ENCODE measurements around the gene TNPO1. TPM values are rescaled to one million over a fixed set of nuclear protein-coding genes. Genes with fewer than 3 reads are reported as not detected.

The TNPO1 gene
- total RNA-seq, 2 experiments from 2014 or later: 69.6 to 74.7 TPM

- CTCF ChIA-PET: interaction anchor here (1.2 kb wide), 1 partner anchor 13 kb away, joined by 4 read pairs; no protein-coding TSS in a partner anchor
Measured at GRCh38 chr5:72817076-72817481, 618 bp downstream of the TNPO1 start.

GRCh38 chr5:72817671-72818266, 1.3 kb downstream of the TNPO1 start:
- H3K9me3 Mint-ChIP-seq: no peaks in the 10 kb centered on the region
- intact Hi-C loops (cut with DNase I, micrococcal nuclease): loop anchor here (2.0 to 10.0 kb wide), 5 partner anchors 31 to 677 kb away; partner anchors contain the start of genes BTF3 (in 1 of the 2) and FCHO2 (in 1 of the 2)
- peaks cover 9% of the 10 kb centered on the region for H3K27me3 Mint-ChIP-seq
- H3K4me1 ChIP-seq (ENCODE audit: insufficient read depth, low read length): peaks cover 15% of the 10 kb centered on the region
- peaks cover 30% of the 10 kb centered on the region for H3K4me1 Mint-ChIP-seq (ENCODE audit: low read depth)
- TF ChIP-seq CTCF (IDR thresholded peaks at IDR 0.05): no peak
- H3K4me3 ChIP-seq (ENCODE audit: low read length): peak overlapping the region; percentile 87
- ATAC-seq (ENCODE audit: poor library complexity) (no peak), DNase-seq (peak in 1 of 14 experiments; percentile 5)
- no peaks in the 10 kb centered on the region for H3K9me3 ChIP-seq (ENCODE audit: control insufficient read depth in 1 of 2, insufficient read depth in 1 of 2, low read length in 2 of 2)
- H3K27ac ChIP-seq (ENCODE audit: low read depth in 1 of 2, low read length in 2 of 2): no peak overlapping the region
- peaks cover 9% of the 10 kb centered on the region for H3K36me3 Mint-ChIP-seq (ENCODE audit: low read depth)
- CTCF ChIA-PET: interaction anchor here (0.7 to 1.9 kb wide), 4 partner anchors 12 to 207 kb away, joined by 3 to 9 read pairs (median 4); no protein-coding TSS in a partner anchor
- H3K27ac Mint-ChIP-seq: peak overlapping the region; percentile 86
- no peaks in the 10 kb centered on the region for H3K36me3 ChIP-seq (ENCODE audit: insufficient read depth, low read length)
- peak overlapping the region; percentile 89 for H3K4me3 Mint-ChIP-seq
- POLR2A ChIA-PET: interaction anchor here (1.0 to 2.5 kb wide), 7 partner anchors 25 to 498 kb away, joined by 3 to 26 read pairs (median 6); partner anchors contain the start of genes FCHO2, MRPS27 and PTCD2
- H3K27me3 ChIP-seq (ENCODE audit: control insufficient read depth in 1 of 2, insufficient read depth in 2 of 2, low read length in 2 of 2): peaks cover 0 to under 1% of the 10 kb centered on the region in 2 experiments

More at GRCh38 chr5:72817076-72817481, 618 bp downstream of the TNPO1 start:
- POLR2A ChIA-PET: interaction anchor here (0.8 to 2.5 kb wide), 11 partner anchors 9 to 497 kb away, joined by 3 to 26 read pairs (median 5); partner anchors contain the start of genes FCHO2, MRPS27 and PTCD2
- ATAC-seq (ENCODE audit: poor library complexity) (peak; percentile 11), DNase-seq (peak in 12 of 14 experiments; percentile 5 to 70 (median 18))
- peak overlapping the region; percentile 86 for H3K27ac Mint-ChIP-seq
- peaks cover 9% of the 10 kb centered on the region for H3K36me3 Mint-ChIP-seq (ENCODE audit: low read depth)
- H3K4me3 Mint-ChIP-seq: peak overlapping the region; percentile 89
- Histone ChIP-seq H3K4me3 (ENCODE audit: low read length) (peak overlapping the region; percentile 87), H3K27ac (ENCODE audit: low read depth in 1 of 2, low read length in 2 of 2) (peak overlapping the region; percentile 71 to 79), H3K9me3 (ENCODE audit: control insufficient read depth in 1 of 2, insufficient read depth in 1 of 2, low read length in 2 of 2) (no peaks in the 10 kb centered on the region), H3K4me1 (ENCODE audit: insufficient read depth, low read length) (peaks cover 15% of the 10 kb centered on the region), H3K27me3 (ENCODE audit: control insufficient read depth in 1 of 2, insufficient read depth in 2 of 2, low read length in 2 of 2) (peaks cover 0 to 4% of the 10 kb centered on the region in 2 experiments), H3K36me3 (ENCODE audit: insufficient read depth, low read length) (no peaks in the 10 kb centered on the region)
- peaks cover 16% of the 10 kb centered on the region for H3K27me3 Mint-ChIP-seq
- H3K4me1 Mint-ChIP-seq (ENCODE audit: low read depth): peaks cover 30% of the 10 kb centered on the region
- TF ChIP-seq CTCF (IDR thresholded peaks at IDR 0.05): no peak
- H3K9me3 Mint-ChIP-seq: no peaks in the 10 kb centered on the region
- intact Hi-C loops (cut with DNase I, micrococcal nuclease): loop anchor here (2.0 to 10.0 kb wide), 3 partner anchors 32 to 678 kb away; partner anchors contain the start of genes BTF3 (in 1 of the 2) and FCHO2 (in 1 of the 2)

GRCh38 chr5:72818866-72819534, 2.5 kb downstream of the TNPO1 start:
- H3K4me1 Mint-ChIP-seq (ENCODE audit: low read depth): peaks cover 30% of the 10 kb centered on the region
- ChIA-PET POLR2A (interaction anchor here (0.7 to 1.4 kb wide), 3 partner anchors 30 to 679 kb away, joined by 3 to 12 read pairs (median 4); partner anchors contain the start of gene BTF3), CTCF (interaction anchor here (0.8 to 1.9 kb wide), 8 partner anchors 13 to 453 kb away, joined by 3 to 9 read pairs (median 4); partner anchors contain the start of gene FCHO2)
- no peak overlapping the region for H3K27ac ChIP-seq (ENCODE audit: low read depth in 1 of 2, low read length in 2 of 2)
- intact Hi-C loops (cut with DNase I, micrococcal nuclease): loop anchor here (1.0 to 10.0 kb wide), 5 partner anchors 138 to 676 kb away; partner anchors contain the start of genes BTF3 (in 1 of the 2) and FCHO2 (in 1 of the 2)
- peak; percentile 25 to 80 (median 43) for DNase-seq
- peaks cover 9% of the 10 kb centered on the region for H3K36me3 Mint-ChIP-seq (ENCODE audit: low read depth)
- H3K4me3 Mint-ChIP-seq: peak overlapping the region; percentile 71
- H3K4me3 ChIP-seq (ENCODE audit: low read length): no peak overlapping the region
- no peaks in the 10 kb centered on the region for H3K9me3 Mint-ChIP-seq
- ATAC-seq (ENCODE audit: poor library complexity): peak; percentile 25
- no peaks in the 10 kb centered on the region for H3K27me3 ChIP-seq (ENCODE audit: control insufficient read depth in 1 of 2, insufficient read depth in 2 of 2, low read length in 2 of 2)
- H3K27me3 Mint-ChIP-seq: peaks cover 3% of the 10 kb centered on the region
- peaks cover 15% of the 10 kb centered on the region for H3K4me1 ChIP-seq (ENCODE audit: insufficient read depth, low read length)
- peak overlapping the region; percentile 1 for H3K27ac Mint-ChIP-seq
- peak; percentile 53 for TF ChIP-seq CTCF (IDR thresholded peaks at IDR 0.05)
- no peaks in the 10 kb centered on the region for H3K9me3 ChIP-seq (ENCODE audit: control insufficient read depth in 1 of 2, insufficient read depth in 1 of 2, low read length in 2 of 2)
- no peaks in the 10 kb centered on the region for H3K36me3 ChIP-seq (ENCODE audit: insufficient read depth, low read length)

Data from CD4-positive, alpha-beta T cell (primary cell).